Panc1 (cell line): ENCODE data around the gene SHF.

ENCODE experiments used
- CTCF ChIP-seq: fragments of 450-650 bp; IDR thresholded peaks from 2 replicates; pipeline ENCODE4 v1.5.1; 2017; ENCODE audit warnings: mild to moderate bottlenecking
- POLR2AphosphoS5 ChIP-seq: IDR thresholded peaks from 2 replicates; pipeline ENCODE4 v1.6.1; 2012; ENCODE audit warnings: mild to moderate bottlenecking, low read depth, low read length, moderate library complexity
- REST ChIP-seq, 2 experiments: IDR thresholded peaks; 2 replicates each; pipeline ENCODE4 v1.6.1; 2011 to 2012; ENCODE audit warnings: low read depth in 2 of 2, control low read depth in 1 of 2, low read length in 1 of 2, mild to moderate bottlenecking in 1 of 2, moderate library complexity in 1 of 2; ENCODE audit not compliant: insufficient read depth in 1 of 2
- SIN3A ChIP-seq: IDR thresholded peaks from 2 replicates; pipeline ENCODE4 v1.6.1; 2012; ENCODE audit warnings: low read depth, mild to moderate bottlenecking, low read length, moderate library complexity, borderline replicate concordance; ENCODE audit not compliant: insufficient read depth

- TF ChIP-seq CTCF (no peak), POLR2AphosphoS5 (no peak), SIN3A (no peak), REST (IDR thresholded peaks at IDR 0.05; ENCODE audit: insufficient read depth in 1 of 2, low read depth in 2 of 2, low read length in 1 of 2) (no peak)
Observed at GRCh38 chr15:45122719-45123118, 65.0 kb downstream of the SHF start.
